ENCODE measurements around the gene AKT1. TPM values are rescaled to one million over a fixed set of nuclear protein-coding genes. Genes with fewer than 3 reads are reported as not detected.
A peak's percentile ranks its signal among the peaks of the same experiment; 100 is the strongest.

AKT1 gene
- total RNA-seq, 6 experiments from 2014 or later, result 66.7 to 92.1 (median 83.9) TPM

DNA sequence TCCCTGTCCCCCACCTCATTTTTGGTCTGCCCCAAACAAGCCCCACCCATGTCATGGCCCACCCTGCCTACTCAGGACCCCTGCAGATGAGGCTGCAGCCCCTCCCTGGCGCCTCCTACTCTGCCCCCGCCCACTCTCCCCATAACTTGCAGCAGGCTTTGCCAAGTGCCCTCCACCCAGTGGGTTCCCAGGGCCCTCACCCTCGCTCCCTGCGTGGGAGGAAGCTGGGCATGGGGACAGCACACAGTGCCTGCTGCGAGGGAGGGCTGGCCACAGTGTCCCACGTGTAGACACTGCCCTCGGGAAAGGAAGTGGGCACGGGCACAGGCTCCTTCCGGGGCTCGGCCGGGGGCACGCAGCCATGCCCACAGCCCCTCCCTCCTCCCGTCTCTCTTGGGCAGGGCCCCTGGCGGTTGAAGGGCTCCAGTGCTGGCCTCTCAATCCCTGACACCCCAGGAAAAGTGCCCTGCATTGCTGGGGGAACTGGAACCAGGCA, 9.4 kb downstream of the AKT1 start:
- H3K36me3 ChIP-seq, result peaks cover 0 to 3% (median 0%) of the 10 kb centered on the region in 4 donors
- ATAC-seq, result peak in 3 of 4 donors; percentile 5 to 42 (median 10)

GRCh38 chr14:104785708-104786080, 9.9 kb downstream of the AKT1 start:
- TF ChIP-seq CTCF (IDR thresholded peaks at IDR 0.05) (no peak), POLR2A (IDR thresholded peaks at IDR 0.05) (no peak)
- Histone ChIP-seq H3K27me3 (no peaks in the 10 kb centered on the region), H3K9me3 (no peaks in the 10 kb centered on the region), H3K27ac (no peak overlapping the region), H3K36me3 (peaks cover 0 to 3% (median 0%) of the 10 kb centered on the region in 4 donors), H3K4me3 (no peak overlapping the region), H3K4me1 (peaks cover 0 to 42% (median 20%) of the 10 kb centered on the region in 4 donors)
- DNase-seq, result no peak
- intact Hi-C loops (cut with DNase I), result no loop called here
- ATAC-seq, result no peak
- WGBS (ENCODE audit: insufficient coverage, low coverage, low lambda C conversion rate, missing lambda C conversion rate), result 80% methylated on average over 1 of the region's 13 CpGs

More for the DNA sequence above, 9.4 kb downstream of the AKT1 start:
- TF ChIP-seq POLR2A (IDR thresholded peaks at IDR 0.05) (no peak), CTCF (IDR thresholded peaks at IDR 0.05) (peak in 1 of 4 donors; percentile 8)
- intact Hi-C loops (cut with DNase I), result no loop called here
- Histone ChIP-seq H3K4me3 (no peak overlapping the region), H3K4me1 (peaks cover 0 to 47% (median 22%) of the 10 kb centered on the region in 4 donors), H3K27ac (no peak overlapping the region), H3K9me3 (no peaks in the 10 kb centered on the region), H3K27me3 (no peaks in the 10 kb centered on the region)
- DNase-seq, result no peak
- 35% methylated on average over 4 of the region's 14 CpGs for WGBS (ENCODE audit: insufficient coverage, low coverage, low lambda C conversion rate, missing lambda C conversion rate)

DNA sequence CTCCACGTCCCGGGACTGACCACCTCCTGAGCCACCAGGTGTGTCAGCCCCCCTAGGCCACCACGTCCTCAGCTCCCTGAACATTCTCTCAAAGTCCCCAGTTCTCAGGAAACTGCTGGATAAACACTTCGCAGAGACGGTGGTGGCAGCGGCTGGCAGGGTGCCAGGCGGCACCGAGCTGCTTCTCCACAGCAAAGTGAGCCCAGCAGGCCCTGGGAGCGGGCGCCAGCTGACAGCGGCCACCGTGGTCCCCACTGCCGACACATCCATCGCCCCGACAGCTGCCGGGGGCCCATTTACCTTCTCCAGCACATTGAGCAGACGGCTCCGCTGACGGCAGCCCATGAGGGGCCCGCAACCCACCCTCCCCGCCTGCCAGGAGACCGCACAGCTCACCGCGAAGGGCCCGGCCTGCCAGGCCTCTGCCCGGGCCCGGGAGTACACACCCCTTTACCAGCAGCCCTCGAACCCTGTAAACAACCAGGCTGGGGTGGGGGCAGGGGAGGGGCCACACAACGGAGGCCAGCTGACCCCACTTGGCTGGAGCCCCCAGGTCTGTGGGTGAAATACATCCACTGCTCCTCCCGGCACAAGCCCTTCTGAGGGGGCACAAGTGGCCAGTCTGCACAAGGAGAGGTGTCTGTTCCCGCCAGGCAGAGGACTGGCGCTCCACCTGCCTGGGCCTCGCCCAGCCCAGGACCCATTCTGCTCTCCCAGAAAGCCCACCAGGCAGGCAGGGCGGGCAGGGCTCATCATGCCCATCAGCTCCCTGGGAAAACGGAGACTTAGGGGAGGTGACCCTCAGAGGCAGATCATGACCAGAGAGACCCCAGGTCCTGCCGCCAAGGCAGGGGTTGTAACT, 10.5 kb downstream of the AKT1 start:
- Histone ChIP-seq H3K4me1 (peaks cover 0 to 36% (median 17%) of the 10 kb centered on the region in 4 donors), H3K27ac (no peak overlapping the region), H3K4me3 (no peak overlapping the region), H3K36me3 (peaks cover 0 to 3% (median 0%) of the 10 kb centered on the region in 4 donors), H3K27me3 (no peaks in the 10 kb centered on the region), H3K9me3 (no peaks in the 10 kb centered on the region)
- ATAC-seq, result no peak
- TF ChIP-seq POLR2A (IDR thresholded peaks at IDR 0.05) (no peak), CTCF (IDR thresholded peaks at IDR 0.05) (no peak)
- no CpG with 5 or more reads among the region's 36 CpGs for WGBS (ENCODE audit: insufficient coverage, low coverage, low lambda C conversion rate, missing lambda C conversion rate)
- intact Hi-C loops (cut with DNase I), result no loop called here
- DNase-seq, result no peak

GRCh38 chr14:104784218-104784568, 11.4 kb downstream of the AKT1 start:
- Histone ChIP-seq H3K4me3 (no peak overlapping the region), H3K9me3 (no peaks in the 10 kb centered on the region), H3K27ac (no peak overlapping the region), H3K36me3 (peaks cover 0 to 3% (median 0%) of the 10 kb centered on the region in 4 donors), H3K27me3 (no peaks in the 10 kb centered on the region), H3K4me1 (peaks cover 0 to 27% (median 12%) of the 10 kb centered on the region in 4 donors)
- TF ChIP-seq CTCF (IDR thresholded peaks at IDR 0.05), result no peak
- no peak for TF ChIP-seq POLR2A (IDR thresholded peaks at IDR 0.05)
- DNase-seq (no peak), ATAC-seq (no peak)
- intact Hi-C loops (cut with DNase I), result no loop called here
- WGBS (ENCODE audit: insufficient coverage, low coverage, low lambda C conversion rate, missing lambda C conversion rate), result 60% methylated on average over 1 of the region's 9 CpGs
